T-helper 1 cell treated with Interleukin-12 subunit alpha and Interleukin-12 subunit beta and Interleukin-4 antibody, amounts not matched to agents 30 ng/mL and 1 ng/mL, for 36 hours (primary cell): ENCODE measurements around the gene COX11. TPM values are rescaled to one million over a fixed set of nuclear protein-coding genes. Genes with fewer than 3 reads are reported as not detected.

ENCODE experiments used
- total RNA-seq: library from RNA; stranded (reverse); gene quantifications from 2 replicates; pipeline ENCODE4 v1.2.3, GENCODE V29; 2022

COX11 gene
- total RNA-seq, 1 donor from 2014 or later = 43.4 TPM

Other genes with a start within 250 kb of the COX11 start
- 0.15 and 0.29 TPM in 2 replicates for gene TOM1L1, start 67.8 kb downstream of the COX11 start, total RNA-seq
- gene STXBP4, start 111 bp upstream of the COX11 start, total RNA-seq = 8.9 TPM in 2 replicates